ENCODE results near the gene USP32.

DNA sequence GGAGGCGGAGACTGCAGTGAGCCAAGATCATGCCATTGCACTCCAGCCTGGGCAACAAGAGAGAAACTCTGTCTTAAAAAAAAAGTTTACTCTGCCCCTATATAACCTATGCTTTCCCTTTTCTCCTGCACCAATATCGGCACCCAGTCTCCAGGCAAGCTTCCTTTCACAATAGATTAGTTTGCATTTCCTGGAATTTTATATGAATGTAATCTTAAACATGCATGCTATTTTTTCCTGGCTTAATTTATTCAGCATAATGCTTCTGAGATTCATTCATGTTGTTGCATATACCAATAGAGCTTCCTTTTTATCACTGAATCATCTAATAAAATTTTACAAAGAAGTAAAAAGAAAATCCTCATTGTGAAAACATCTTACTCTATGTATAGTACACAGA lies 59.4 kb downstream of the USP32 start:
- TF ChIP-seq, protein P1, sequence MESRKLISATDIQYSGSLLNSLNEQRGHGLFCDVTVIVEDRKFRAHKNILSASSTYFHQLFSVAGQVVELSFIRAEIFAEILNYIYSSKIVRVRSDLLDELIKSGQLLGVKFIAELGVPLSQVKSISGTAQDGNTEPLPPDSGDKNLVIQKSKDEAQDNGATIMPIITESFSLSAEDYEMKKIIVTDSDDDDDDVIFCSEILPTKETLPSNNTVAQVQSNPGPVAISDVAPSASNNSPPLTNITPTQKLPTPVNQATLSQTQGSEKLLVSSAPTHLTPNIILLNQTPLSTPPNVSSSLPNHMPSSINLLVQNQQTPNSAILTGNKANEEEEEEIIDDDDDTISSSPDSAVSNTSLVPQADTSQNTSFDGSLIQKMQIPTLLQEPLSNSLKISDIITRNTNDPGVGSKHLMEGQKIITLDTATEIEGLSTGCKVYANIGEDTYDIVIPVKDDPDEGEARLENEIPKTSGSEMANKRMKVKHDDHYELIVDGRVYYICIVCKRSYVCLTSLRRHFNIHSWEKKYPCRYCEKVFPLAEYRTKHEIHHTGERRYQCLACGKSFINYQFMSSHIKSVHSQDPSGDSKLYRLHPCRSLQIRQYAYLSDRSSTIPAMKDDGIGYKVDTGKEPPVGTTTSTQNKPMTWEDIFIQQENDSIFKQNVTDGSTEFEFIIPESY (IDR thresholded peaks at IDR 0.05), result no peak
- no peak for TF ChIP-seq TAF1 (conservative IDR thresholded peaks at IDR 0.05)
- no peak for TF ChIP-seq EGR1 (IDR thresholded peaks at IDR 0.05; ENCODE audit: low read depth in 2 of 2)
- TF ChIP-seq, protein P2, sequence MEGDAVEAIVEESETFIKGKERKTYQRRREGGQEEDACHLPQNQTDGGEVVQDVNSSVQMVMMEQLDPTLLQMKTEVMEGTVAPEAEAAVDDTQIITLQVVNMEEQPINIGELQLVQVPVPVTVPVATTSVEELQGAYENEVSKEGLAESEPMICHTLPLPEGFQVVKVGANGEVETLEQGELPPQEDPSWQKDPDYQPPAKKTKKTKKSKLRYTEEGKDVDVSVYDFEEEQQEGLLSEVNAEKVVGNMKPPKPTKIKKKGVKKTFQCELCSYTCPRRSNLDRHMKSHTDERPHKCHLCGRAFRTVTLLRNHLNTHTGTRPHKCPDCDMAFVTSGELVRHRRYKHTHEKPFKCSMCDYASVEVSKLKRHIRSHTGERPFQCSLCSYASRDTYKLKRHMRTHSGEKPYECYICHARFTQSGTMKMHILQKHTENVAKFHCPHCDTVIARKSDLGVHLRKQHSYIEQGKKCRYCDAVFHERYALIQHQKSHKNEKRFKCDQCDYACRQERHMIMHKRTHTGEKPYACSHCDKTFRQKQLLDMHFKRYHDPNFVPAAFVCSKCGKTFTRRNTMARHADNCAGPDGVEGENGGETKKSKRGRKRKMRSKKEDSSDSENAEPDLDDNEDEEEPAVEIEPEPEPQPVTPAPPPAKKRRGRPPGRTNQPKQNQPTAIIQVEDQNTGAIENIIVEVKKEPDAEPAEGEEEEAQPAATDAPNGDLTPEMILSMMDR (IDR thresholded peaks at IDR 0.05; ENCODE audit: low read depth, low read length, missing input control), result no peak
- TF ChIP-seq, protein P3, sequence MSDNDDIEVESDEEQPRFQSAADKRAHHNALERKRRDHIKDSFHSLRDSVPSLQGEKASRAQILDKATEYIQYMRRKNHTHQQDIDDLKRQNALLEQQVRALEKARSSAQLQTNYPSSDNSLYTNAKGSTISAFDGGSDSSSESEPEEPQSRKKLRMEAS (IDR thresholded peaks at IDR 0.05), result no peak
- no peak for TF ChIP-seq NR2F2 (IDR thresholded peaks at IDR 0.05)
- TF ChIP-seq RAD21 (IDR thresholded peaks at IDR 0.05), result no peak
- TF ChIP-seq HNF4G (IDR thresholded peaks at IDR 0.05), result no peak
- TF ChIP-seq GABPA (IDR thresholded peaks at IDR 0.05 in 1 of 2, conservative IDR thresholded peaks at IDR 0.05 in 1 of 2), result no peak
- TF ChIP-seq, protein P4, sequence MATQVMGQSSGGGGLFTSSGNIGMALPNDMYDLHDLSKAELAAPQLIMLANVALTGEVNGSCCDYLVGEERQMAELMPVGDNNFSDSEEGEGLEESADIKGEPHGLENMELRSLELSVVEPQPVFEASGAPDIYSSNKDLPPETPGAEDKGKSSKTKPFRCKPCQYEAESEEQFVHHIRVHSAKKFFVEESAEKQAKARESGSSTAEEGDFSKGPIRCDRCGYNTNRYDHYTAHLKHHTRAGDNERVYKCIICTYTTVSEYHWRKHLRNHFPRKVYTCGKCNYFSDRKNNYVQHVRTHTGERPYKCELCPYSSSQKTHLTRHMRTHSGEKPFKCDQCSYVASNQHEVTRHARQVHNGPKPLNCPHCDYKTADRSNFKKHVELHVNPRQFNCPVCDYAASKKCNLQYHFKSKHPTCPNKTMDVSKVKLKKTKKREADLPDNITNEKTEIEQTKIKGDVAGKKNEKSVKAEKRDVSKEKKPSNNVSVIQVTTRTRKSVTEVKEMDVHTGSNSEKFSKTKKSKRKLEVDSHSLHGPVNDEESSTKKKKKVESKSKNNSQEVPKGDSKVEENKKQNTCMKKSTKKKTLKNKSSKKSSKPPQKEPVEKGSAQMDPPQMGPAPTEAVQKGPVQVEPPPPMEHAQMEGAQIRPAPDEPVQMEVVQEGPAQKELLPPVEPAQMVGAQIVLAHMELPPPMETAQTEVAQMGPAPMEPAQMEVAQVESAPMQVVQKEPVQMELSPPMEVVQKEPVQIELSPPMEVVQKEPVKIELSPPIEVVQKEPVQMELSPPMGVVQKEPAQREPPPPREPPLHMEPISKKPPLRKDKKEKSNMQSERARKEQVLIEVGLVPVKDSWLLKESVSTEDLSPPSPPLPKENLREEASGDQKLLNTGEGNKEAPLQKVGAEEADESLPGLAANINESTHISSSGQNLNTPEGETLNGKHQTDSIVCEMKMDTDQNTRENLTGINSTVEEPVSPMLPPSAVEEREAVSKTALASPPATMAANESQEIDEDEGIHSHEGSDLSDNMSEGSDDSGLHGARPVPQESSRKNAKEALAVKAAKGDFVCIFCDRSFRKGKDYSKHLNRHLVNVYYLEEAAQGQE (IDR thresholded peaks at IDR 0.05), result no peak
- TF ChIP-seq, protein P5, sequence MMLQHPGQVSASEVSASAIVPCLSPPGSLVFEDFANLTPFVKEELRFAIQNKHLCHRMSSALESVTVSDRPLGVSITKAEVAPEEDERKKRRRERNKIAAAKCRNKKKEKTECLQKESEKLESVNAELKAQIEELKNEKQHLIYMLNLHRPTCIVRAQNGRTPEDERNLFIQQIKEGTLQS (IDR thresholded peaks at IDR 0.05), result no peak
- TF ChIP-seq YY1 (IDR thresholded peaks at IDR 0.05), result no peak
